ENCODE data around the gene SCO1.

GRCh38 chr17:10702574-10702973 lies 5.2 kb upstream of the SCO1 start:
- TF ChIP-seq POLR2A (IDR thresholded peaks at IDR 0.05) (no peak), CTCF (IDR thresholded peaks at IDR 0.05) (no peak)

Data from sigmoid colon (tissue), 3 donors.